OCI-LY3 (cell line): ENCODE data around the gene SYNDIG1.

Source experiments
- EZH2phosphoT487 ChIP-seq: fragments of 200-600 bp; shearing (Covaris generic); IDR thresholded peaks from 2 replicates; pipeline ENCODE4 v1.6.1; 2018; ENCODE audit warnings: antibody characterized with exemption, mixed run types, low read depth
- TF ChIP-seq, protein P1 (sequence below): fragments of 200-600, 300-600 bp; sonication (generic); IDR thresholded peaks from 2 replicates; pipeline ENCODE4 v1.5.1; 2014; ENCODE audit warnings: antibody characterized with exemption, low read length, low read depth

DNA sequence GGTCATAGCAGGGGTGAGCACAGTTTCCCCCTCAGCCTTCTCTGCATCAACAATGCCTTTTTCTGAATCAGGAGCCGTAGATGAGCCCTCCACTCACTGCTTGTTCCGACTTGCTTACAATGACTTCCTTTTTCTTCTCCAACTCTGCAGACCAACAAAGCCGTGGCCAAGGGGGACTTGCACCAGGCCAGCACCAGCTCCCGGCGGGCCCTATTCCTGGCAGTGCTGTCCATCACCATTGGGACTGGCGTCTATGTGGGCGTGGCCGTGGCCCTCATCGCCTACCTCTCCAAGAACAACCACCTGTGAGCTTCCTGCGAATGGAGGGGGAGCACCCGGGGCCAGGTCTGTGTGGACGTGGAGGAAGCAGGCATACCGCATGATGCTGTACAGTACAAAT lies 195.8 kb downstream of the SYNDIG1 start:
- TF ChIP-seq, protein P1, sequence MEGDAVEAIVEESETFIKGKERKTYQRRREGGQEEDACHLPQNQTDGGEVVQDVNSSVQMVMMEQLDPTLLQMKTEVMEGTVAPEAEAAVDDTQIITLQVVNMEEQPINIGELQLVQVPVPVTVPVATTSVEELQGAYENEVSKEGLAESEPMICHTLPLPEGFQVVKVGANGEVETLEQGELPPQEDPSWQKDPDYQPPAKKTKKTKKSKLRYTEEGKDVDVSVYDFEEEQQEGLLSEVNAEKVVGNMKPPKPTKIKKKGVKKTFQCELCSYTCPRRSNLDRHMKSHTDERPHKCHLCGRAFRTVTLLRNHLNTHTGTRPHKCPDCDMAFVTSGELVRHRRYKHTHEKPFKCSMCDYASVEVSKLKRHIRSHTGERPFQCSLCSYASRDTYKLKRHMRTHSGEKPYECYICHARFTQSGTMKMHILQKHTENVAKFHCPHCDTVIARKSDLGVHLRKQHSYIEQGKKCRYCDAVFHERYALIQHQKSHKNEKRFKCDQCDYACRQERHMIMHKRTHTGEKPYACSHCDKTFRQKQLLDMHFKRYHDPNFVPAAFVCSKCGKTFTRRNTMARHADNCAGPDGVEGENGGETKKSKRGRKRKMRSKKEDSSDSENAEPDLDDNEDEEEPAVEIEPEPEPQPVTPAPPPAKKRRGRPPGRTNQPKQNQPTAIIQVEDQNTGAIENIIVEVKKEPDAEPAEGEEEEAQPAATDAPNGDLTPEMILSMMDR = no peak
- TF ChIP-seq EZH2phosphoT487 = no peak
